ENCODE results near the gene DGKQ. TPM values are rescaled to one million over a fixed set of nuclear protein-coding genes. Genes with fewer than 3 reads are reported as not detected.
"Not testable (repeated sequence)": the region's sequence is repeated elsewhere in the genome, so short reads cannot be mapped to it uniquely, and the experiment has no call there.

The DGKQ gene
- polyA plus RNA-seq, 3 donors: 6.4 to 7.1 (median 6.6) TPM

GRCh38 chr4:924107-925096 lies 49.0 kb downstream of the DGKQ start:
- 69 to 80% (median 74%) methylated on average over 18 of the region's 18 CpGs for WGBS, 3 donors
- H3K27ac ChIP-seq (ENCODE audit: low read depth, low read length): no peak overlapping the region

- WGBS, 3 donors: 90 to 92% (median 91%) methylated on average over 17 of the region's 17 CpGs
- no peak overlapping the region for H3K27ac ChIP-seq (ENCODE audit: low read depth, low read length)
Observed at GRCh38 chr4:921830-922331, 51.5 kb downstream of the DGKQ start.

GRCh38 chr4:919004-919680 lies 54.2 kb downstream of the DGKQ start:
- H3K27ac ChIP-seq (ENCODE audit: low read depth, low read length): not testable (repeated sequence)
- 92 to 95% (median 95%) methylated on average over 15 of the region's 15 CpGs for WGBS, 3 donors

GRCh38 chr4:918591-918990 lies 54.8 kb downstream of the DGKQ start:
- H3K27ac ChIP-seq (ENCODE audit: low read depth, low read length): not testable (repeated sequence)
- WGBS, 3 donors: 82 to 93% (median 92%) methylated on average over 6 of the region's 6 CpGs

GRCh38 chr4:917992-918391 lies 55.4 kb downstream of the DGKQ start:
- H3K27ac ChIP-seq (ENCODE audit: low read depth, low read length): no peak overlapping the region
- WGBS, 3 donors: 96 to 99% (median 97%) methylated on average over 2 of the region's 2 CpGs

- 90 to 99% (median 97%) methylated on average over 7 of the region's 7 CpGs for WGBS, 3 donors
- no peak overlapping the region for H3K27ac ChIP-seq (ENCODE audit: low read depth, low read length)
Observed at GRCh38 chr4:917466-917865, 55.9 kb downstream of the DGKQ start.

GRCh38 chr4:915595-915994 lies 57.8 kb downstream of the DGKQ start:
- WGBS, 3 donors: 21 to 54% (median 25%) methylated on average over 8 of the region's 8 CpGs
- H3K27ac ChIP-seq (ENCODE audit: low read depth, low read length): no peak overlapping the region

- WGBS, 3 donors: 50 to 69% (median 55%) methylated on average over 19 to 20 of the region's 20 CpGs
- no peak overlapping the region for H3K27ac ChIP-seq (ENCODE audit: low read depth, low read length)
Observed at GRCh38 chr4:915041-915474, 58.3 kb downstream of the DGKQ start.

GRCh38 chr4:914531-914930 lies 58.8 kb downstream of the DGKQ start:
- no peak overlapping the region for H3K27ac ChIP-seq (ENCODE audit: low read depth, low read length)

GRCh38 chr4:913280-913618 lies 60.1 kb downstream of the DGKQ start:
- no peak overlapping the region for H3K27ac ChIP-seq (ENCODE audit: low read depth, low read length)

More at GRCh38 chr4:914531-914930, 58.8 kb downstream of the DGKQ start:
- WGBS, 3 donors: 83 to 87% (median 84%) methylated on average over 20 to 21 of the region's 21 CpGs

GRCh38 chr4:912548-913279 lies 60.7 kb downstream of the DGKQ start:
- no peak overlapping the region for H3K27ac ChIP-seq (ENCODE audit: low read depth, low read length)
- 81 to 86% (median 81%) methylated on average over 19 of the region's 19 CpGs for WGBS, 3 donors

More at GRCh38 chr4:913280-913618, 60.1 kb downstream of the DGKQ start:
- 87 to 94% (median 93%) methylated on average over 4 of the region's 4 CpGs for WGBS, 3 donors

- H3K27ac ChIP-seq (ENCODE audit: low read depth, low read length): no peak overlapping the region
- WGBS, 3 donors: 77 to 95% (median 91%) methylated on average over 29 of the region's 29 CpGs
Observed at GRCh38 chr4:911871-912490, 61.4 kb downstream of the DGKQ start.

- no peak overlapping the region for H3K27ac ChIP-seq (ENCODE audit: low read depth, low read length)
- WGBS, 3 donors: 94 to 97% (median 97%) methylated on average over 23 of the region's 23 CpGs
Observed at GRCh38 chr4:911221-911751, 62.1 kb downstream of the DGKQ start.

GRCh38 chr4:910366-911091 lies 62.8 kb downstream of the DGKQ start:
- no peak overlapping the region for H3K27ac ChIP-seq (ENCODE audit: low read depth, low read length)
- 95 to 96% (median 95%) methylated on average over 26 of the region's 26 CpGs for WGBS, 3 donors

- no peak overlapping the region for H3K27ac ChIP-seq (ENCODE audit: low read depth, low read length)
- 95 to 96% (median 96%) methylated on average over 11 to 12 of the region's 12 CpGs for WGBS, 3 donors
Observed at GRCh38 chr4:909821-910220, 63.5 kb downstream of the DGKQ start.

- no peak overlapping the region for H3K27ac ChIP-seq (ENCODE audit: low read depth, low read length)
- WGBS, 3 donors: 95% methylated on average over 26 of the region's 26 CpGs
Observed at GRCh38 chr4:909131-909571, 64.2 kb downstream of the DGKQ start.

Data from adipose tissue (tissue), 3 donors.